NCI-H345 treated with DMSO at 0.1 percent for 48 hours (cell line): Measurements from ENCODE around the gene RMRP.
"Not testable (repeated sequence)": the region's sequence is repeated elsewhere in the genome, so short reads cannot be mapped to it uniquely, and the experiment has no call there.

Source experiments
- DNase-seq: peaks from one replicate; lab custom pipeline; 2025; ENCODE audit not compliant: unreplicated experiment; lab: John Stamatoyannopoulos, UW

Gene RMRP

DNA sequence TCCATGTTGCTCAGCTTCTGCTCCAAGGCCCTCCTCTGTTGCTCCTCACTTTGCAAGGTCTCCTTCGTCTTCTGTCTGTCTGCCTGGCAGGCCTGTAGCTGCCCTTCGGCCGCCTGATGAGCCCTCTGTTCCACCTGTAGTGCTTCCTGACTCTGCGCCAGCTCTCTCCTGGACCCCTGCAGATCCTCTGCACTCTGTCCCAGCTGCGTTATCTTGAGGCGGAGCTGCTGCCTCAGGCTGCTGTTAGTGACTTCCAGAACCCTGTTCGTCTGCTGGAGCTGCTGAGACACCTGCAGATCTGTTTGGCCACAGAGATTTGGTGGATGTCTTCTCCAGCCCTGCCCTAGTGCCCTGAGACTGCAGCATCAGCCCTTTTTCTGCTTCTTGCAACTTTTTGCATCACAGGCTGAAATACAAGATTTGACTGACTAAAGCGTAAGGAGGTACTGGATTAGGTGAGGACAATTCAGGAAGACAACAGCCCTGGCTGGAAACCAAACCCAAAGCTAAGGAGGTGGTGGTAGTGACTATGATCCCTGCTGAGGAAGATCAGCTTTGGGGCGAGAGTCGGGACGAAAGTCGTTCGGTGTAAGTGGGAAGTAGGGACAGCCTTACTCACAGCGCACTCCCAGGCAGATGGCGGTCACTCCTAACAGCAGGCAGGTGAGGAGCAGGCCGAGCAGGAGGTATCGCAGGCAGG, 41.7 kb downstream of the RMRP start:
- DNase-seq = no peak

DNA sequence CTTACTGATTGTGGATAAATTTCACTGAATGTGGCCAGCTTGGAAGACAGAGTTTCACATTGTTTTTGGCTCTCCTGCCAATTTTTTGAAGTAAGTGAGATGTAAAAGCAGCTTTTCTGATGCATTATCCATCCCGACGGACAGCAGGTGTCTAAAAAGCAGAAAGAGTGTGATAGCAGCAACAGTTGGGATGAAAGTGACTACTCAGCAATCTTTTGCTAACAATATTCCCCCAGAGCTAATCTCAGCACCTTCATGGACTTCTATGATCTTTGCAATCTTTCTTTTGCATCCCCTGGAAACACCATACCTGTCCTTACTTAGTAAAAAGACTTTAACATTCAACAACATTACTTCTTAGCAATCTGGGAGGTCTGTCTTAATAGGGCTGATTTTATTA, 45.0 kb downstream of the RMRP start:
- no peak for DNase-seq

DNA sequence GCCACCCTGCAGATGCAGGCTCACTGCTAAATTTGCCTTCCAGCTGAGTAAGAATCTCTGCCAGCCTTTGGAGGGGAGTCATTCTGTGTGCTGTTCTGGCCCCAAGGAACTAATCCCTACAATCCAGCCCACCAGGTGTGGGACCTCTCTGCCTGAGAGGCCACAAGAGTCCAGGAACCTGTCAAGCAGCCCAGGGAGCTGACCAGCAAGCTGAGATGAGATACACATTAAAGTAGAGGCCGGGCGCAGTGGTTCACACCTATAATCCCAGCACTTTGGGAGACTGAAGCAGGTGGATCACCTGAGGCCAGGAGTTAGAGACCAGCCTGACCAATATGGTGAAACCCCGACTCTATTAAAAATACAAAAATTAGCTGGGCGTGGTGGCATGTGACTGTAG, 45.8 kb downstream of the RMRP start:
- DNase-seq = not testable (repeated sequence)

DNA sequence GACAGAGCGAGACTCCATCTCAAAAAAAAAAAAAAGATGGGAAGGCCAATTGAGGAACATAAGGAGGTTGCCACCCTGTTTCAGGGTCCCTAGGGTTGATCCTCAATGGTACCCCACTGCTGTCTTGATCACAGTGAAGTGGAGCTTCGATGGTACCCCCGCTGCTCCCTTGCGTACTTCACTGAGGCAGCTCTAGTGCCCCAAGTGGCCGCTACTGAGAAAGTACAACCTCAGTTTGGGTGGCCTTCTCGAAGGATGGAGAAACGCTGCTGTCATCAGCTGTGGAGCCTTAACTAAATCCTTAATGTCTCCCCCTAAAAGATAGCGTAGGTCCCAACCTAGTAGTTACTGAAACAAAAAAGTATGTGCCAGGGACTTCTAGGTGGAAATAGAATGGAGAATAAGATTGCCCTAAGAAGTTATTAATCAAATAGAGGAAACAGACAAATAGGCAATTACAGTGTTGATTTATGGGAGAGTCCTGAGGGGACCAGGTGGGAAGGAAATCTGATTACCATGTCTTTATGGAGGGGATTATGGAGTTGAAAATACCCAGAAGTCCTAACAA, 46.5 kb downstream of the RMRP start:
- DNase-seq = no peak

DNA sequence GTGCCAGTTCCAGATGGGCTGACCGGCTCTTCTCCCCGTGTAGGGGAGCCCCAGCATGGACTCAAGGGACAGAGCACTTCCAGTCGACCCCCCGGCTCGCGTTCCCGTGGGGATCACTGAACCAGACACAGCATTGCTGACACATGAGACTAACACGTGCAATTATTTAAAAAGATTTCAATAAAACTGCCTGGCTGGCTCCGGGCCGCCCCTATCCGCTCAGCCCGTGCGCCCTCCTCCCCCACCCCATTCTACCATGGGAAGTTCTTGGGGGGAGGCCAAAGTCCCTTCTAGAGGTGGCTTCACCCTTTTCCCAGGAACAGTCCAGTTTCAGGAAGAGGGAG, 48.0 kb downstream of the RMRP start:
- DNase-seq = no peak

DNA sequence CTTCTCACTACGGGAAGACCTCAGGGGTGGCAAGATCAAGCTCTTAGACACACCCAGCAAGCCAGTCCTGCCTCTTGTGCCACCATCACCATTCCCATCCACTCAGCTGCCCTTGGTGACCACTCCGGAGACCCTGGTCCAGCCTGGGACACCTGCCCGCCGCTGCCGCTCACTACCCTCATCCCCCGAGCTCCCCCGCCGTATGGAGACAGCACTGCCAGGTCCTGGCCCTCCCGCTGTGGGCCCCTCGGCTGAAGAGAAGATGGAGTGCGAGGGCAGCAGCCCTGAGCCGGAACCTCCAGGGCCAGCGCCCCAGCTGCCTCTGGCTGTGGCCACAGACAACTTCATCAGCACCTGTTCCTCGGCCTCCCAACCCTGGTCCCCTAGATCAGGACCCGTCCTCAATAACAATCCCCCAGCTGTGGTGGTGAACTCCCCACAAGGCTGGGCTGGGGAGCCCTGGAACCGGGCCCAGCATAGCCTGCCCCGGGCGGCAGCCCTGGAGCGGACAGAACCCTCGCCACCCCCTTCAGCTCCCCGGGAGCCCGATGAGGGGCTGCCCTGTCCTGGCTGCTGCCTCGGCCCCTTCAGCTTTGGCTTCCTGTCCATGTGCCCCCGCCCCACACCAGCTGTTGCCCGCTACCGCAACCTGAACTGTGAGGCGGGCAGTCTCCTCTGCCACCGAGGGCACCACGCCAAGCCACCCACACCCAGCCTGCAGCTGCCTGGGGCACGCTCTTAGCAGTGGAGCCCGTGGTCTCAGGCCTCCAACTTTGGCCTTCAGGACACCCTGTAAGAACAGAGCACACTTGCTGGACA, 48.6 kb downstream of the RMRP start:
- no peak for DNase-seq

DNA sequence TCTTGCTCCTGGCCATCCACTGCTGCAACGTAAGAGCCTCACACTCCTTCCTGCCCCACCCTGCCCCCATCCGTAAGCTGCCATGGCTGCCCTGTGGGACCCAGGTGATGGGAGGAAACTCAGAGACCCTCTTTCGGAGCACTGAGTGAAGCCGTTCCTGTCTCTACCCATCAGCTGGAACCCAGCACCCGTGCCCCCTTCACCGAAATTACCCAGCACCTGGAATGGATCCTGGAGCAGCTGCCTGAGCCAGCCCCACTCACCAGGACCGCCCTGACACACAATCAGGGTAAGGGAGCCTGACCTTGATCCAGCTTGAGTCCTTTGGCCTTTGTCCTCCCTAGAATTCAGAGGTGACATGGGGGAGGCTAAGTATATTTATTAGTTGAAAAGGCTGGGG, 49.6 kb downstream of the RMRP start:
- DNase-seq = no peak
